Measurements from ENCODE around the gene NUFIP2. TPM values are rescaled to one million over a fixed set of nuclear protein-coding genes. Genes with fewer than 3 reads are reported as not detected.

NUFIP2 gene
- total RNA-seq, 2 experiments from 2014 or later, result 49.5 to 56.4 TPM

DNA sequence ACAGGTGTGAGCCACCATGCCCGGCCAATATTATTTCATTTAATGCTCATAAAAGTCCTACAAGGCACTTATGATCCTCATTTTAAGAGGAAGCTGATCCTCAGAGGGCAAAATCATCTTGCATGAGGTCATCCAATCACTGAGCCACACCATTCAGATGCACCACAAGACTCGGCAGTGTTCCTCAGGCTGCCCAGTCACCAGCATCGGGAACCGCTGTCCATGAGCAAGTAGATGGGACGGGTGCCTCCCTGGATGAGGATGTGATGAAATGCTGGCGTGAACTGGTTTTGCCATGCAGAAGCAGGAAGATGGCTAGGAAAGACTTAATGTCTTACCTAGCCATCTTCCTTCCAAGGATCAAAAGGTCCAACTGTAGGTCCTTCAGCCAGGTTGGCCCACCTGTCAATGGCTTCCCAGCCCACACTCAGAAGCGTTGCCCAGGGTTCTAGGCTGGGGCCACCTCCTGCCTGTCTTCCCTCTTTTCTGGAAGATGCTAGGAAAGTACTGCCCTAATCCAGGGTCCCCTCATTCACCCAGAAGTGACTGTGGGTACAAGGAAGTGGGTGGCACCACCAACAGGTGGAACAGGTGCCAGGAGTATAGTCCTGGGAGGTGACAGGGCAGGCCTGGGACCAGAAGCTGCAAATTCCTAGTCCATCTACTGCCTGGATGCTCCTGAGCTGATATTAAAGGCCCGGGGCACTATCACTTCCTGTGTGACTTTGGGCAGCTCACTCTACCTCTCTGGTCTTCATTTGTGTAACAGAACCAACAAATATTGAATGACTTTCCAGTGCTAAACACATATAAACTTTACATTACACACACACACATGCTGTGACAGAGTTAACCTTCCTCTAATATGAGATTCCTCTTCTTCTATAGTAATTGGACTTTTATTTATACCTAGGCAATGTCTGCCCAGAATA lies 79.5 kb downstream of the NUFIP2 start:
- Mint-ChIP-seq H3K4me3 (no peak overlapping the region), H3K27ac (no peak overlapping the region), H3K9me3 (no peaks in the 10 kb centered on the region), H3K4me1 (ENCODE audit: low read depth) (peaks cover under 1% of the 10 kb centered on the region), H3K36me3 (ENCODE audit: low read depth) (no peaks in the 10 kb centered on the region), H3K27me3 (no peaks in the 10 kb centered on the region)
- ChIA-PET CTCF (interaction anchor here (1.0 to 8.6 kb wide), 5 partner anchors 33 to 90 kb away, joined by 3 to 279 read pairs (median 6); partner anchors contain the start of gene MYO18A), POLR2A (no interaction called here)
- no peak for ATAC-seq
- DNase-seq, result no peak
- TF ChIP-seq, protein P1, sequence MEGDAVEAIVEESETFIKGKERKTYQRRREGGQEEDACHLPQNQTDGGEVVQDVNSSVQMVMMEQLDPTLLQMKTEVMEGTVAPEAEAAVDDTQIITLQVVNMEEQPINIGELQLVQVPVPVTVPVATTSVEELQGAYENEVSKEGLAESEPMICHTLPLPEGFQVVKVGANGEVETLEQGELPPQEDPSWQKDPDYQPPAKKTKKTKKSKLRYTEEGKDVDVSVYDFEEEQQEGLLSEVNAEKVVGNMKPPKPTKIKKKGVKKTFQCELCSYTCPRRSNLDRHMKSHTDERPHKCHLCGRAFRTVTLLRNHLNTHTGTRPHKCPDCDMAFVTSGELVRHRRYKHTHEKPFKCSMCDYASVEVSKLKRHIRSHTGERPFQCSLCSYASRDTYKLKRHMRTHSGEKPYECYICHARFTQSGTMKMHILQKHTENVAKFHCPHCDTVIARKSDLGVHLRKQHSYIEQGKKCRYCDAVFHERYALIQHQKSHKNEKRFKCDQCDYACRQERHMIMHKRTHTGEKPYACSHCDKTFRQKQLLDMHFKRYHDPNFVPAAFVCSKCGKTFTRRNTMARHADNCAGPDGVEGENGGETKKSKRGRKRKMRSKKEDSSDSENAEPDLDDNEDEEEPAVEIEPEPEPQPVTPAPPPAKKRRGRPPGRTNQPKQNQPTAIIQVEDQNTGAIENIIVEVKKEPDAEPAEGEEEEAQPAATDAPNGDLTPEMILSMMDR (IDR thresholded peaks at IDR 0.05), result no peak
- intact Hi-C loops (cut with micrococcal nuclease), result no loop called here

DNA sequence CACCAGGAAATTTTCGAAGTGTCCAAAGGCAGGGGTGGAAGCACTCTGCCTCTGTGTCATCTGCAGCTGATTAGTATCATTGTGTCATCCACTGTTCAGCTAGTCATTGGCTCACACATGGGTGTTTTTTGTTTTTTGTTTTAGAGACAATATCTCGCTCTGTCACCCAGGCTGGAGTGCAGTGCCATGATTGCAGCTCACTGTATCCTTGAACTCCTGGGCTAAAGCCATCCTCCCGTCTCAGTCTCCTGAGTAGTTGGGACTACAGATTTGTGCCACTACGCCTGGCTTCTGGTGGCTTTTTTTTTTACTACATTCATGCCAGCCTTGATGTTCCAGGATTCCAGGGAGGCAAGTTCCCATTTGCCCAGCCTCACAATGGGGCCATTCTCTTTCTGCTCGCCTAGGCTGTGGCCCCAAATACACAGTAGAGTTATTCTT lies 81.2 kb downstream of the NUFIP2 start:
- DNase-seq, result no peak
- H3K27me3 Mint-ChIP-seq, result no peaks in the 10 kb centered on the region
- intact Hi-C loops (cut with micrococcal nuclease), result no loop called here
- no peaks in the 10 kb centered on the region for H3K36me3 Mint-ChIP-seq (ENCODE audit: low read depth)
- no peak for ATAC-seq
- no peaks in the 10 kb centered on the region for H3K9me3 Mint-ChIP-seq
- H3K27ac Mint-ChIP-seq, result no peak overlapping the region
- TF ChIP-seq, protein P1 (IDR thresholded peaks at IDR 0.05), result no peak
- ChIA-PET CTCF (interaction anchor here (0.9 to 3.3 kb wide), 3 partner anchors 33 to 96 kb away, joined by 3 to 12 read pairs (median 6); partner anchors contain the start of gene MYO18A), POLR2A (no interaction called here)
- no peak overlapping the region for H3K4me3 Mint-ChIP-seq
- H3K4me1 Mint-ChIP-seq (ENCODE audit: low read depth), result no peaks in the 10 kb centered on the region

- ATAC-seq (no peak), DNase-seq (no peak)
- H3K27me3 Mint-ChIP-seq, result no peaks in the 10 kb centered on the region
- ChIA-PET CTCF (interaction anchor here (0.9 to 3.3 kb wide), 6 partner anchors 8 to 95 kb away, joined by 3 to 12 read pairs (median 3); no protein-coding TSS in a partner anchor), POLR2A (no interaction called here)
- H3K27ac Mint-ChIP-seq, result no peak overlapping the region
- H3K4me3 Mint-ChIP-seq, result no peak overlapping the region
- TF ChIP-seq, protein P1 (IDR thresholded peaks at IDR 0.05), result no peak
- H3K4me1 Mint-ChIP-seq (ENCODE audit: low read depth), result no peaks in the 10 kb centered on the region
- no peaks in the 10 kb centered on the region for H3K9me3 Mint-ChIP-seq
- intact Hi-C loops (cut with micrococcal nuclease), result no loop called here
- H3K36me3 Mint-ChIP-seq (ENCODE audit: low read depth), result no peaks in the 10 kb centered on the region
Measured at GRCh38 chr17:29212094-29212631, 81.8 kb downstream of the NUFIP2 start.

DNA sequence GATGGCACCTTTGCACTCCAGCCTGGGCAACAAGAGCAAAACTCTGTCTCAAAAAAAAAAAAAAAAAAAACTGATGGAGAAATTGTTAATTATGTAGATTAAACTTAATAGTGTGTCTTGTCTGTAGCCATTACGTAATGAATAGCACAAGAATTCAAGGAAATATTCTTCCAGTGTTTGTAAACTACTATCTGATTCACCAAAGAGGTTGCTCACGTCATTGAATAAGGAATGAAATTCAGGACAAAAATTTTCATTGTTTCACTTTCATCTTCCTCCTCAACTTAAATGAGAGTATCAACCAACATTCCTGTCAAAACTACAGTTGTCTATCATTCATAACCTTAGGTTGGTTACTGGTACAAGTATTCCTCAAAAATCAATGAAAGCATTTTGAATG lies 83.1 kb downstream of the NUFIP2 start:
- H3K27me3 Mint-ChIP-seq, result no peaks in the 10 kb centered on the region
- intact Hi-C loops (cut with micrococcal nuclease), result no loop called here
- no peaks in the 10 kb centered on the region for H3K4me1 Mint-ChIP-seq (ENCODE audit: low read depth)
- CTCF ChIA-PET, result interaction anchor here (1.1 to 6.1 kb wide), 4 partner anchors 9 to 62 kb away, joined by 3 to 57 read pairs (median 8); partner anchors contain the start of gene MYO18A
- TF ChIP-seq, protein P1 (IDR thresholded peaks at IDR 0.05), result no peak
- H3K27ac Mint-ChIP-seq, result no peak overlapping the region
- no peak for DNase-seq
- no peaks in the 10 kb centered on the region for H3K36me3 Mint-ChIP-seq (ENCODE audit: low read depth)
- no peak overlapping the region for H3K4me3 Mint-ChIP-seq
- POLR2A ChIA-PET, result no interaction called here
- ATAC-seq, result no peak
- no peaks in the 10 kb centered on the region for H3K9me3 Mint-ChIP-seq
